ENCODE data around the gene ATP10A. TPM values are rescaled to one million over a fixed set of nuclear protein-coding genes. Genes with fewer than 3 reads are reported as not detected.

Gene ATP10A
- total RNA-seq, 1 donor from 2014 or later: 0.26 TPM

GRCh38 chr15:25847051-25847450 is 16.1 kb downstream of the ATP10A start:
- TF ChIP-seq CTCF (IDR thresholded peaks at IDR 0.05; ENCODE audit: insufficient read depth, low read length, severe bottlenecking): no peak
- no peak for DNase-seq (ENCODE audit: low read depth)
- Histone ChIP-seq H3K4me3 (ENCODE audit: low read depth, low read length) (no peak overlapping the region), H3K27me3 (ENCODE audit: control insufficient read depth, insufficient read depth, low read length) (no peaks in the 10 kb centered on the region), H3K36me3 (ENCODE audit: control insufficient read depth, insufficient read depth, low read length) (no peaks in the 10 kb centered on the region)
- no peak for FAIRE-seq

GRCh38 chr15:25846377-25846776 is 16.8 kb downstream of the ATP10A start:
- no peaks in the 10 kb centered on the region for H3K36me3 ChIP-seq (ENCODE audit: control insufficient read depth, insufficient read depth, low read length)
- TF ChIP-seq CTCF (IDR thresholded peaks at IDR 0.05; ENCODE audit: insufficient read depth, low read length, severe bottlenecking): no peak
- no peak overlapping the region for H3K4me3 ChIP-seq (ENCODE audit: low read depth, low read length)
- H3K27me3 ChIP-seq (ENCODE audit: control insufficient read depth, insufficient read depth, low read length): no peaks in the 10 kb centered on the region
- DNase-seq (ENCODE audit: low read depth) (no peak), FAIRE-seq (no peak)

GRCh38 chr15:25844981-25845680 is 18.0 kb downstream of the ATP10A start:
- no peak for DNase-seq (ENCODE audit: low read depth)
- no peak for FAIRE-seq
- Histone ChIP-seq H3K27me3 (ENCODE audit: control insufficient read depth, insufficient read depth, low read length) (no peaks in the 10 kb centered on the region), H3K4me3 (ENCODE audit: low read depth, low read length) (no peak overlapping the region), H3K36me3 (ENCODE audit: control insufficient read depth, insufficient read depth, low read length) (no peaks in the 10 kb centered on the region)
- TF ChIP-seq CTCF (IDR thresholded peaks at IDR 0.05; ENCODE audit: insufficient read depth, low read length, severe bottlenecking): no peak

- H3K4me3 ChIP-seq (ENCODE audit: low read depth, low read length): no peak overlapping the region
Measured at GRCh38 chr15:25844542-25844941, 18.6 kb downstream of the ATP10A start.

GRCh38 chr15:25844076-25844475 is 19.1 kb downstream of the ATP10A start:
- Histone ChIP-seq H3K36me3 (ENCODE audit: control insufficient read depth, insufficient read depth, low read length) (no peaks in the 10 kb centered on the region), H3K4me3 (ENCODE audit: low read depth, low read length) (no peak overlapping the region), H3K27me3 (ENCODE audit: control insufficient read depth, insufficient read depth, low read length) (no peaks in the 10 kb centered on the region)
- FAIRE-seq (no peak), DNase-seq (ENCODE audit: low read depth) (no peak)
- no peak for TF ChIP-seq CTCF (IDR thresholded peaks at IDR 0.05; ENCODE audit: insufficient read depth, low read length, severe bottlenecking)

More at GRCh38 chr15:25844542-25844941, 18.6 kb downstream of the ATP10A start:
- no peak for TF ChIP-seq CTCF (IDR thresholded peaks at IDR 0.05; ENCODE audit: insufficient read depth, low read length, severe bottlenecking)
- FAIRE-seq (no peak), DNase-seq (ENCODE audit: low read depth) (no peak)
- Histone ChIP-seq H3K36me3 (ENCODE audit: control insufficient read depth, insufficient read depth, low read length) (no peaks in the 10 kb centered on the region), H3K27me3 (ENCODE audit: control insufficient read depth, insufficient read depth, low read length) (no peaks in the 10 kb centered on the region)

GRCh38 chr15:25839638-25840156 is 23.4 kb downstream of the ATP10A start:
- Histone ChIP-seq H3K4me3 (ENCODE audit: low read depth, low read length) (no peak overlapping the region), H3K27me3 (ENCODE audit: control insufficient read depth, insufficient read depth, low read length) (no peaks in the 10 kb centered on the region), H3K36me3 (ENCODE audit: control insufficient read depth, insufficient read depth, low read length) (no peaks in the 10 kb centered on the region)
- TF ChIP-seq CTCF (IDR thresholded peaks at IDR 0.05; ENCODE audit: insufficient read depth, low read length, severe bottlenecking): no peak
- DNase-seq (ENCODE audit: low read depth): no peak
- FAIRE-seq: no peak

Measured in bronchial epithelial cell (primary cell).